ENCODE data around the gene WHRN.

GRCh38 chr9:114516913-114517312, 11.6 kb upstream of the WHRN start:
- TF ChIP-seq CTCF (IDR thresholded peaks at IDR 0.05; ENCODE audit: poor library complexity, severe bottlenecking) (no peak), RAD21 (conservative IDR thresholded peaks at IDR 0.05) (no peak), SMC3 (conservative IDR thresholded peaks at IDR 0.05; ENCODE audit: poor library complexity) (no peak), POLR2AphosphoS5 (IDR thresholded peaks at IDR 0.05) (no peak), EP300 (conservative IDR thresholded peaks at IDR 0.05; ENCODE audit: poor library complexity, severe bottlenecking) (no peak), EZH2 (IDR thresholded peaks at IDR 0.05; ENCODE audit: borderline replicate concordance, insufficient read depth, low read length, poor library complexity, severe bottlenecking) (no peak)

All from neural cell (in vitro differentiated cells).